IMR-90 (cell line): ENCODE measurements around the gene RAB9B. TPM values are rescaled to one million over a fixed set of nuclear protein-coding genes. Genes with fewer than 3 reads are reported as not detected.

Experiments
- ATAC-seq: fragments of 200-7000 bp; cut with Tn5 transposase; 2 replicates; pipeline ENCODE4 v1.9.1; 2020; ENCODE audit warnings: low read depth, mild to moderate bottlenecking, moderate library complexity
- BruUV-seq: library from RNA; stranded (reverse); fragments of 400-500 nt; replicated peaks from 2 replicates; lab custom pipeline; 2021; lab: Mats Ljungman, UMichigan
- CTCF ChIA-PET: fragments of 300-600 bp; formaldehyde crosslinking; extraction: SDS; loops from one replicate; lab custom pipeline; 2021; ENCODE audit warnings: antibody characterized with exemption; lab: Yijun Ruan, JAX
- POLR2A ChIA-PET: fragments of 300-600 bp; sonication (Branson Sonifier 250); formaldehyde crosslinking; loops from one replicate; lab custom pipeline; 2022; ENCODE audit warnings: antibody characterized with exemption; ENCODE audit not compliant: unreplicated experiment; lab: Charles Lee
- DNase-seq: peaks from one replicate; pipeline ENCODE4 v3.0.0; 2013
- H2AFZ ChIP-seq: replicated peaks from 2 replicates; pipeline ENCODE3; 2013; ENCODE audit warnings: low read length, mild to moderate bottlenecking; ENCODE audit not compliant: poor library complexity
- H2AK5ac ChIP-seq: 2 replicates; pipeline ENCODE4 v1.6.1; 2013; ENCODE audit warnings: low read depth, low read length, inconsistent platforms
- H2AK9ac ChIP-seq: replicated peaks from 2 replicates; pipeline ENCODE3; 2013; ENCODE audit warnings: mild to moderate bottlenecking, low read depth, low read length, moderate library complexity; ENCODE audit not compliant: poor library complexity
- H2BK120ac ChIP-seq: 2 replicates; pipeline ENCODE4 v1.6.1; 2013; ENCODE audit warnings: low read depth, low read length, inconsistent platforms
- H2BK15ac ChIP-seq: 3 replicates; pipeline ENCODE4 v1.6.1; 2013; ENCODE audit warnings: low read depth, low read length, inconsistent platforms
- H2BK20ac ChIP-seq: 2 replicates; pipeline ENCODE4 v1.6.1; 2013; ENCODE audit warnings: low read depth, mild to moderate bottlenecking, inconsistent platforms, low read length, moderate library complexity
- H2BK5ac ChIP-seq: 2 replicates; pipeline ENCODE4 v1.6.1; 2013; ENCODE audit warnings: mild to moderate bottlenecking, low read depth, low read length, inconsistent platforms; ENCODE audit not compliant: poor library complexity, severe bottlenecking
- H3K14ac ChIP-seq: replicated peaks from 2 replicates; pipeline ENCODE4 v1.6.1; 2013; ENCODE audit warnings: low read depth, low read length, inconsistent platforms
- H3K18ac ChIP-seq: 2 replicates; pipeline ENCODE4 v1.6.1; 2013; ENCODE audit warnings: low read depth, low read length, control low read depth
- H3K23ac ChIP-seq: 2 replicates; pipeline ENCODE4 v1.6.1; 2013; ENCODE audit warnings: low read depth, low read length, inconsistent platforms
- H3K27ac ChIP-seq: 2 replicates; pipeline ENCODE4 v1.5.1; 2013; ENCODE audit warnings: mild to moderate bottlenecking, control low read depth, low read length; ENCODE audit not compliant: insufficient read depth
- H3K27me3 ChIP-seq: 2 replicates; pipeline ENCODE4 v1.6.1; 2013; ENCODE audit warnings: low read length; ENCODE audit not compliant: control insufficient read depth, insufficient read depth
- H3K36me3 ChIP-seq: 2 replicates; pipeline ENCODE4 v1.6.1; 2013; ENCODE audit warnings: low read length, mixed read lengths; ENCODE audit not compliant: control insufficient read depth, insufficient read depth
- H3K4ac ChIP-seq: 2 replicates; pipeline ENCODE4 v1.6.1; 2013; ENCODE audit warnings: low read depth, low read length, inconsistent platforms
- H3K4me1 ChIP-seq: 2 replicates; pipeline ENCODE4 v1.6.1; 2013; ENCODE audit warnings: low read length, mixed read lengths; ENCODE audit not compliant: control insufficient read depth, insufficient read depth
- H3K4me2 ChIP-seq: 2 replicates; pipeline ENCODE4 v1.6.1; 2013; ENCODE audit warnings: low read depth, mild to moderate bottlenecking, control low read depth, low read length, moderate library complexity
- H3K4me3 ChIP-seq: 2 replicates; pipeline ENCODE4 v1.5.1; 2013; ENCODE audit warnings: low read depth, mild to moderate bottlenecking, control low read depth, low read length, moderate library complexity; ENCODE audit not compliant: insufficient read depth
- H3K56ac ChIP-seq: 2 replicates; pipeline ENCODE4 v1.6.1; 2013; ENCODE audit warnings: low read length, inconsistent platforms; ENCODE audit not compliant: insufficient read depth; ENCODE audit errors: extremely low read depth
- H3K79me1 ChIP-seq, 2 experiments: 2 replicates each; pipeline ENCODE4 v1.6.1; 2013; ENCODE audit warnings: low read length in 2 of 2, inconsistent platforms in 1 of 2, low read depth in 1 of 2
- H3K9ac ChIP-seq: 2 replicates; pipeline ENCODE4 v1.6.1; 2013; ENCODE audit warnings: low read depth, low read length, control low read depth
- H3K9me1 ChIP-seq: 2 replicates; pipeline ENCODE4 v1.6.1; 2013; ENCODE audit warnings: low read length, inconsistent platforms; ENCODE audit not compliant: insufficient read depth
- H3K9me3 ChIP-seq: 2 replicates; pipeline ENCODE4 v1.6.1; 2013; ENCODE audit warnings: low read length; ENCODE audit not compliant: control insufficient read depth, insufficient read depth
- H4K20me1 ChIP-seq: 2 replicates; pipeline ENCODE4 v1.6.1; 2013; ENCODE audit warnings: low read length, inconsistent platforms; ENCODE audit not compliant: insufficient read depth
- H4K5ac ChIP-seq: 2 replicates; pipeline ENCODE4 v1.6.1; 2013; ENCODE audit warnings: mild to moderate bottlenecking, low read depth, low read length, control low read depth
- H4K8ac ChIP-seq, 2 experiments: 2 replicates each; pipeline ENCODE4 v1.6.1; 2013; ENCODE audit warnings: low read depth in 2 of 2, low read length in 2 of 2, control low read depth in 1 of 2, inconsistent platforms in 1 of 2
- H4K91ac ChIP-seq: 2 replicates; pipeline ENCODE4 v1.6.1; 2013; ENCODE audit warnings: low read depth, low read length, inconsistent platforms; ENCODE audit not compliant: insufficient read depth
- CHD1 ChIP-seq: IDR thresholded peaks from 2 replicates; pipeline ENCODE4 v1.6.1; 2012; ENCODE audit warnings: low read depth, low read length, improper control_type of control experiment
- CTCF ChIP-seq: conservative IDR thresholded peaks from 2 replicates; pipeline ENCODE4 v1.5.1; 2012; ENCODE audit warnings: mild to moderate bottlenecking, low read depth, low read length, improper control_type of control experiment
- ELK1 ChIP-seq: fragments of 150-350 bp; IDR thresholded peaks from 2 replicates; pipeline ENCODE4 v1.6.1; 2016; ENCODE audit warnings: low read depth, mild to moderate bottlenecking, low read length, moderate library complexity, borderline replicate concordance
- MAFK ChIP-seq: IDR thresholded peaks from 2 replicates; pipeline ENCODE4 v1.6.1; 2012; ENCODE audit warnings: low read depth, low read length, improper control_type of control experiment
- MAZ ChIP-seq: IDR thresholded peaks from 2 replicates; pipeline ENCODE4 v1.6.1; 2012; ENCODE audit warnings: low read depth, mild to moderate bottlenecking, low read length, improper control_type of control experiment, moderate library complexity, borderline replicate concordance
- NFE2L2 ChIP-seq: fragments of 150-350 bp; IDR thresholded peaks from 2 replicates; pipeline ENCODE4 v1.6.1; 2016; ENCODE audit warnings: low read depth, mild to moderate bottlenecking, low read length
- POLR2A ChIP-seq: IDR thresholded peaks from 2 replicates; pipeline ENCODE4 v1.6.1; 2012; ENCODE audit warnings: mild to moderate bottlenecking, low read depth, low read length
- RCOR1 ChIP-seq: IDR thresholded peaks from 2 replicates; pipeline ENCODE4 v1.6.1; 2012; ENCODE audit warnings: mild to moderate bottlenecking, low read length, improper control_type of control experiment; ENCODE audit not compliant: insufficient replicate concordance
- RFX5 ChIP-seq: IDR thresholded peaks from 2 replicates; pipeline ENCODE4 v1.8.0; 2012; ENCODE audit warnings: low read depth, mild to moderate bottlenecking, low read length, moderate library complexity
- USF2 ChIP-seq: fragments of 150-350 bp; IDR thresholded peaks from 2 replicates; pipeline ENCODE4 v1.6.1; 2017; ENCODE audit warnings: mild to moderate bottlenecking, antibody characterized with exemption, low read length, low read depth
- WGBS, 2 experiments: methylation state at CpG; one replicate each; pipeline versions ENCODE4 v1.1.5 to v1.1.7; 2013; ENCODE audit warnings: missing lambda C conversion rate in 2 of 2; ENCODE audit not compliant: insufficient read length in 1 of 2; ENCODE audit errors: extremely low coverage in 2 of 2; 5-methylcytosine and 5-hydroxymethylcytosine counted together
- dilution Hi-C: fragments of 300-500 bp; cut with HindIII; formaldehyde crosslinking; loops from one replicate; pipeline ENCODE4 v1.14.3; 2018; ENCODE audit warnings: low sequenced_read_pairs; ENCODE audit not compliant: unreplicated experiment
- in situ Hi-C: fragments of 300-500 bp; cut with MboI; formaldehyde crosslinking; loops from 3 replicates; pipeline ENCODE4 v1.14.3; 2019; ENCODE audit warnings: low sequenced_read_pairs, inconsistent platforms, mixed read lengths
- intact Hi-C: fragments of 100-400 bp; cut with micrococcal nuclease; formaldehyde crosslinking; loops from 2 replicates; pipeline ENCODE4 v1.10.0; 2022
- polyA plus RNA-seq, 3 experiments: library from polyadenylated mRNA; depleted of rRNA; stranded (reverse); fragments of >200 nt; gene quantifications; 2 replicates each; pipeline ENCODE4 v1.2.3, GENCODE V29; 2012; ENCODE audit warnings: low replicate concordance in 1 of 3
- total RNA-seq: library from RNA; depleted of rRNA; stranded (reverse); fragments of >200 nt; gene quantifications from 2 replicates; pipeline ENCODE4 v1.2.3, GENCODE V29; 2012

RAB9B gene
- total and polyA plus RNA-seq, 2 of the 4 experiments (the other 2 are of a cell fraction), result 0.58 to 0.90 TPM

GRCh38 chrX:103831342-103831802 is 685 bp downstream of the RAB9B start:
- ChIA-PET CTCF (no interaction called here), POLR2A (no interaction called here)
- Histone ChIP-seq H2AFZ (peak overlapping the region; percentile 93), H3K9ac (no peak overlapping the region), H3K4me3 (no peak overlapping the region; the same call in 1 of the 2 replicates), H3K56ac (no peak overlapping the region), H3K9me1 (peaks cover 2% of the 10 kb centered on the region; the same call in 1 of the 2 replicates), H4K5ac (no peak overlapping the region), H3K23ac (no peak overlapping the region), H2AK9ac (no peak overlapping the region), H3K9me3 (no peaks in the 10 kb centered on the region), H3K36me3 (no peaks in the 10 kb centered on the region), H2BK15ac (no peak overlapping the region), H3K27ac (no peak overlapping the region), H2AK5ac (no peak overlapping the region), H4K8ac (no peak overlapping the region; a peak in 1 of 4 replicates), H3K27me3 (peaks cover 14% of the 10 kb centered on the region), H3K4me2 (peak overlapping the region; percentile 67), H2BK120ac (no peak overlapping the region), H2BK20ac (no peak overlapping the region), H3K4me1 (no peaks in the 10 kb centered on the region), H4K20me1 (no peaks in the 10 kb centered on the region), H2BK5ac (no peak overlapping the region), H3K4ac (no peak overlapping the region), H3K18ac (no peak overlapping the region), H3K79me1 (no peaks in the 10 kb centered on the region), H4K91ac (no peak overlapping the region), H3K14ac (no peak overlapping the region)
- DNase-seq (no peak), ATAC-seq (no peak)
- WGBS, 2 experiments, result 32% methylated on average over 6 of the region's 11 CpGs; no CpG with 5 or more reads in 1 of the 2 experiments
- in situ Hi-C loops, result loop anchor here (25.0 kb wide), 1 partner anchor 281 kb away; the partner anchor contains the start of gene ZCCHC18
- intact Hi-C loops, result no loop called here
- dilution Hi-C loops, result no loop called here
- no peak for TF ChIP-seq CTCF
- no peak for TF ChIP-seq NFE2L2
- no peak for TF ChIP-seq POLR2A
- no peak for TF ChIP-seq ELK1
- TF ChIP-seq CHD1, result no peak
- no peak for TF ChIP-seq RCOR1
- no peak for TF ChIP-seq MAFK
- no peak for TF ChIP-seq MAZ
- no peak for TF ChIP-seq RFX5
- TF ChIP-seq USF2, result no peak
- BruUV-seq, result no TSS peak
